H1 (cell line): Measurements from ENCODE around the gene LRWD1. TPM values are rescaled to one million over a fixed set of nuclear protein-coding genes. Genes with fewer than 3 reads are reported as not detected.

Experiments used
- ATF3 ChIP-seq: IDR thresholded peaks from 2 replicates; pipeline ENCODE4 v1.6.1; 2011; ENCODE audit warnings: low read depth, mild to moderate bottlenecking, low read length; ENCODE audit not compliant: insufficient read depth
- HDAC6 ChIP-seq: IDR thresholded peaks from one replicate; pipeline ENCODE4 v1.7.1; 2012; ENCODE audit warnings: low read depth, mild to moderate bottlenecking, inconsistent platforms, low read length, moderate library complexity
- RBBP5 ChIP-seq: IDR thresholded peaks from 2 replicates; pipeline ENCODE4 v1.7.1; 2012; ENCODE audit warnings: low read depth, mild to moderate bottlenecking, inconsistent platforms, low read length, moderate library complexity, borderline replicate concordance
- polyA plus RNA-seq, 7 experiments: library from polyadenylated mRNA; depleted of rRNA in 3 of 7; stranded (reverse) in 5 of 7; unstranded in 2 of 7; fragments of >200 nt in 5 of 7; fragments of 200-250 nt in 2 of 7; gene quantifications; 1 replicate in 5 of 7; 2 replicates in 1 of 7; 4 replicates in 1 of 7; pipeline versions ENCODE4 v1.2.1 to v1.2.3, GENCODE V29; 2011 to 2013; ENCODE audit warnings: missing spikeins in 2 of 7, mixed read lengths in 2 of 7
- total RNA-seq: library from RNA; stranded (reverse); fragmentation: NEBNext Ultra II Directional; extraction: Animal tissue kit (Norgen Biotek cat#: 25700); gene quantifications from 2 replicates; pipeline ENCODE4 v1.2.1, GENCODE V29; 2021

LRWD1 gene
- total and polyA plus RNA-seq, 2 of the 8 experiments (the other 6 are each of a cell fraction or from before 2014, with no cell fraction given): 23.4 to 26.8 TPM

GRCh38 chr7:102466097-102466496 lies 1.3 kb downstream of the LRWD1 start (continued):
- TF ChIP-seq ATF3 (no peak), RBBP5 (no peak), HDAC6 (no peak)
- TF ChIP-seq, all 59 proteins: peak for 0
